ENCODE results near the gene NDUFAF3.

NDUFAF3 gene

DNA sequence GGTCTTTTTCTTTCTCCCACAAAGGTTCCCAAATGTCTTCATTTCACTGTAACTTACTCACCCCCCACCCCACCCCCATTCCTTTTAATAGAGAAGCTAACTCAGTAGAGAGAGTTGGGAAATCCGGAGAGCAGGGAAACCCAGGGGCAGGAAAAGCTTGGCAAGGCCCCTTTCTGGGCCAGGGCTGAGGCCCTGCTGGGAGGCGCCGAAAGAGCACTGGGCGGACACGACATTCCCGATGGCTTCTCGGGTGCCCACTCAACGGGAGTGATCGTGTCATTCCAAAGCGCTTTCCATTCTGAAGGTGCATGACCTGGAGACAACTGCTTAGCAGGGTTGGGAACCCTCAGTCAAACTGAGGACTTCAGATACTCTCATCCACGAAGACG lies 2.0 kb upstream of the NDUFAF3 start:
- DNase-seq, result peak; percentile 86 to 92

DNA sequence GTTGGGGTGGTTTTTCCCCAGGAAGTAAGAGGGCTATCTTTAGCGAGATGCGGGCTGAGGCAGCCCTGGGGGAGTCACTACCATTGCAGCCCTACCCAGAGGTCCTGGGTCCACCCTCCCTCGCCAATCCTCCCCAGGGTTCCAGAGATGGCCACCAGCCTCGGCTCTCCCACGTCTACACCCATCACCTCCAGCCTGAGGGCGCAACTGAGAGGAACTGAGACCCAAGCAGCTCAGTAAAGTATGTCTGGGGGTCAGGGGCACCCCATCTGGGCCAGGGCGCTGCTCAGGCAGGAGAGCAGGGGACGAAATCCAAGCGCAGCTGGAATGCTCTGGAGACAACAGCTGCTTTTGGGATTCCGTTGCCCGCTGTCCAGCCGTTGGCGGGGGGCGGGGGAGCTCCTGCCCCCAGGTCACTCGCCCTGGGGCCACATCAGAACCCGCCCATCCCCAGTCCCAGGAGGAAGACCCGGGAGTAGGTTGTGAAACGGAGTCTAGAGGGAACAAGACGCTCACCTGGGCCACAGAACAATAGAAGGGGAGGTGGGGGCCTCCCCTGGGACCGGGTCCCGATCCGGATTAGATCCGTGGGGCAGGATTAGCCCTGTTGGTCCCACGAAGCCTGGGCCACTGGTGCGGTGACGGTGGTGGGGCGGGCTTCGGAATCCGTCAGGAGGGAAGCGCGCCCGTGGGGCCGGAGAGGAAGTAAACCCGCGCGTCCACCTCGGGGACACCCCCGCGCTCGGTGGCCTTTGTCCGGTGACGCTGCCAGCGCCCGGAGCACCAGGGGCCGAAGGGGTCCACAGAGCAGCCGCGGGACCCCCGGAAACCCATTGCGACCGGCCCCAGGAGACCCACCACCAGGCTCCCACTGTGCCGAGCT lies 1.4 kb upstream of the NDUFAF3 start:
- DNase-seq, result peak; percentile 72 to 74

DNA sequence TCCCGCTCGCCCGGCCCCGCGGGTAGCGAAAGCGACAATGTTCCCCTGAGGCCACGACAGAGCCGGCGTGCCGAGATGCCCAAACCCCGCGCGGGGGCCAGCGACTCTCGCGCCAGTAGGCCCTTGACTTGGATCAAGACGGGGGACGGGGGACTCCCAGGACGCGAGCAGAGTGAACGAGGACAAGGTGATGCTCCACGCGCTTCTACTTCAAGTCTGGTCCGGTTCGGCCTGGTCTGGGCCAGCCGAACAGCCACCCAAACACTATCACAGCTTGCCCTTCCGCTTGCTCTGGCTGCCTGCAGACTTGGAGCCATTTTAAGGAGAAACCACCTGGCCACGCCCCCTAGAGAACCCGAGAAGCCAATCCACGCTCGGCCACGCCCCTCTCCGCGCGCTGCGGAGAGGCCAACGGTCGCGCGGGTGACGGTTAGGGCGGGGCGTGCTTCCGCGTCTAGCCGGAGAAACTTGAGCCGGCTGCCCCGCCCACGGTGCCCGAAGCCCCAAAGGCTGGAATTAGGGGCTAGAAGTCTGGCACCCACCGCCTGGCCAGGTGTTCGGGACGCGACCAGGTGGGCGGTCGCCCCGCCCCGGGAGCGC lies 608 bp upstream of the NDUFAF3 start:
- DNase-seq, result peak; percentile 96 to 100

DNA sequence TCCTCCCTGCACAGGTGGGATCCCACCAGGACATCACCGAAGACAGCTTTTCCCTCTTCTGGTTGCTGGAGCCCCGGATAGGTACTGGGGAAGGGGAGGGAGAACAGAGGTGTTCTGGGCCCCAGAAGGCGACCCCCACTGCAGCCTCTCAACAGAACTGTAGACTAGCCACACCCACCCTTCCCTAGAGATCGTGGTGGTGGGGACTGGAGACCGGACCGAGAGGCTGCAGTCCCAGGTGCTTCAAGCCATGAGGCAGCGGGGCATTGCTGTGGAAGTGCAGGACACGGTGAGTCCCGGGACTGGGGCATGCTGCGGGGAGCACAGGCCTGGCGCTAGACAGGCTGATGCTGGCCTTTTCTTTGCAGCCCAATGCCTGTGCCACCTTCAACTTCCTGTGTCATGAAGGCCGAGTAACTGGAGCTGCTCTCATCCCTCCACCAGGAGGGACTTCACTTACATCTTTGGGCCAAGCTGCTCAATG lies 809 bp downstream of the NDUFAF3 start:
- no peak for DNase-seq

DNA sequence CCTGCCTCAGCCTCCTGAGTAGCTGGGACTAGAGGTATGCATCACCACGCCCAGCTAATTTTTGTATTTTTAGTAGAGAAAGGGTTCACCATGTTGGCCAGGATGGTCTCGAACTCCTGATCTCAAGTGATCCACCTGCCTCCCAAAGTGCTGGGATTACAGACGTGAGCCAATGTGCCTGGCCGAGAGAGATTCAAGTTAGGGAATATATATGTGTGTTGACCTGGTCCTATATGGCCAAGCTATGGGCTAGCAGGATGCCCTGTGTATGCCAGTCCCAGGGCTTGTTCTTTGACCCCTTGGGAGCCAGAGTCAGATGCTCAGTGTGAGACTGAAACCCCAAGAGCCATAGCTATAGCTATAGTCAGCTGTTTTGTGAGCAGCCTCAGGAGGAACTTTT lies 1.9 kb downstream of the NDUFAF3 start:
- no peak for DNase-seq

DNA sequence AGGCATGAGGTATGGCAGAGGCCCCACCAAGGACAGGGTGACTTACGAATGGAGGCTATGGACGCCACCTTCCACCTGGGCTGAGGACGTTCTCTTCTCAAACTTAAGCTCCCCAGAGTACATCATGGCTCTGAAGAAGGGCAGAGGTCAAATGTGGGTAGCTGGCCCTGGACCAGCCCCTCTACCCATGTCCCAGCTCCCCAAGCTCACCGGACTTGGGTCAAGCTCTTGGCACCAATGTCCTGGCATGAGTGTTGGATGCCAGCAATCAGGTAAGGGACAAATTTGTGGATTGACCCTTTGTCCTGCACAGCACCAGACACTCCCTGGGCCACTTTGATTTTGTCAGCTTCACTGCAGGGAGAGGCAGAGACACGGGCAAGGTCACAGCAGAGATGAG lies 2.5 kb downstream of the NDUFAF3 start:
- no peak for DNase-seq

DNA sequence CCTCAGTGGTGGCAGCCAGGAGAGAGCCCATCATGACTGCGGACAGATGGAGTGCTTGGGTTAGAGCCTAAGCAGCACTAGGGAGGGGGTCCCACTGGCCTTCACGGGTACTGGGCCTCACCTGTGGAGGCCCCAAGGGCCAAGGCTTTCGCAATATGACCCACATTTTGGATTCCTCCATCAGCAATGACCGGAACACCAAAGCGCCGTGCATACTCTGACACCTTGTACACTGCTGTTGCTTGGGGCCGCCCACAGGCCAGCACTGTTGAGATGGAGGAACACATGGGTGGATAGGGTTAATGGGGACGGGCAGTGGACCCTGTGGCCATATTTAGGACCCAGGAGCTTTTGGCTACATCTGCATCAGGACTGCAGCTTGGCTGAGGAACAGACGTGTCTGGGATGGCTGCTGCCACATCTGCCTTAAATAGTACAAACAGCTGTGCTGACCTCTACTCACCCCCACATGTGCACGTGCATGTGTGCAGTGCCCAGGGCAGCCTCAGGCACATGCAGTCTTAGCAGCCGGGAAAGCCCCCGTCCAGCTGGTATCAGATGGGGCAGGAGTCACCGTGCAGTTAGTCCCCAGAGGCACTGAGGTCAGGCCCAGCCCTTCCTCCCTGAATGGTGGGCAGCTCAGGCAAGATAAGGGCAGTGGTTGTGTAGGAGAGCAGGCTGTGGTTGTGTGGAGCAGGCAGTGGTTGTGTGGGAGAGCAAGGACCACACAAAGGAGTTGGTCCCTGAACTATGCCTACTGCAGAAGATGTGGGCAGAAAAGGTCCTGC lies 3.3 kb downstream of the NDUFAF3 start:
- no peak for DNase-seq

DNA sequence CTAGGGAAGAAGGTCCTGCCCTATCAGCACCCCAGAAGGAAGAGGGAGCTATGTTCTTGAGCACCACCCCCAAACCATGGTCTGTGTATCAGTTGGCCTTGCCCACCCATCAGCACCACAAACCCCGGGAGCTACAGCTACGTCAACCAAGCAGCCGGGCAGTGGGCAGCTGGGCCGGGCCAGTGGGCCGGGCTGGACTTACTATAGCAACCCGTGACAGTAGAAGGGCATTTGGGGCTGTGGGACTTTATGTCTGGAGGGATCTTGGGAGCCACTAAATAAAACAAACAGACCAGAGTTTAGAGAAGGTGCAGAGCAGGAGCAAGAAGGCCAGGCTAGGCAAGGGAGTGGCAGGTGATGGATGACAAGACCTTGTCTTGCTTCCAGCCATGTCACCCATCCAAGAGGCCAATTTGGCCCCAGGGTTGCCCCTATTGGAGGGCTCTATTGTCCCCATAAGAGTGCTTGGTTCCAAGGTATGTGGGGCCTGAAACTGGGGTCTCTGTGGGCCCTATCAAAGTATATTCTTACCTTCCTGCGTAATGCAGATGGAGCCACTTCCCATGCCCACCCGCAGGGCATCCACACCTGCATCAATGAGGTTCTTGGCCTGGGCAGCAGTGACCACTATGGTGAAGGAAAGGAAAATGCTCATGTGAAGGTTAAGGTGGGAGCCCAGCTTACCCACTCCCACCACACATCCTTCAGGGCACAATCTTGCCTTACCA lies 4.0 kb downstream of the NDUFAF3 start:
- no peak for DNase-seq

DNA sequence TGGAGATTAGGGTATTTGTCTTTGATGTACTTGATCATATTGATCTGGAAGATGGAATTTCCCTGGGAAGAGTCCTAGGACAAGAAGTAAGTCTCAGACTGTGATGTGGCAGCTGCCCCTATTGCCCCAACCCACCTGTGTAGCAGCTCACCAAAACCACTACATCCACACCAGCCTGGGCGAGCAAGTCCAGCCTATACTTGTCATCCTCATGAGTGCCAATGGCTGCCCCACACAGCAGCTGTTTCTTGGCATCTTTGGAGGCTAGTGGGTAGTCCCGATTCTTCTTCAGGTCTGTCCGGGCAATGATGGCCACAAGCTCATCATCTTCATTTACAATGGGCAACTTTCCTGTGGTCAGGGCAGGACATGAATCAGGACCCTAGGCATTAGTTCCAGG lies 4.6 kb downstream of the NDUFAF3 start:
- no peak for DNase-seq

DNA sequence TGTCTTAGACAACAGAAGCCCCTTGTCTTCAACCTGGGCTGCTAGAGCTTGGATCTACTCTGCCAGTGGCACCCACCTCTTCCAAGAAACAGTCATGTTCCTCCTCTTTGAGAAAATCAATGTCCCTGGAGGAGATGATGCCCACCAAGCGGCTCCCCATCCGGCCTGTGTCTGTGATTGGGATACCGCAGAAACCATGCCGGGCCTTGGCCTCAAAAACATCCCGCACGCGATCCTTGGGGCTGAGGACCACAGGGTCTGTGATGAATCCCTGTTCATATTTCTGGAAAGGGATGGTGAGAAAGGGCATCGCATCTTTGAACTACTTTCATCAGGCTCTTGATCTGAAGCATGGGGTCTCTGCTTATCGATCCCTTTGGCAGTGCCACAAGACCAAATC lies 5.7 kb downstream of the NDUFAF3 start:
- DNase-seq, result no peak

DNA sequence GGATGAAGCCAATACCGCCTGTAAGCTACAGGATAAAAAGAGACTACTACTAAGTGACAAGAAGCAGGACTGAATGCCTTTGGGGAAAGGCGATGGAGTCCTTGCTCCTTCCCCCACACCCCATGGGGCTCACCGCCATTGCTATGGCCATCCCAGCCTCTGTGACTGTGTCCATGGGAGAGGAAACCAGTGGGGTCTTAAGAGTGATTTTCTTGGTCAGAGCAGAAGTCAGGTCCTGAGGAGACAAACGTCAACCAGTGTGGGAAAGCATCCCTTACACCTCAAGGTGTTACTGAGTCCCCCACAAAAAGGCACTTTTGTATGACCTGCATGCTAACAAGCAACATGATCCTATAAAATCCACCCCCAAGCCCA lies 6.4 kb downstream of the NDUFAF3 start:
- DNase-seq, result no peak

DNA sequence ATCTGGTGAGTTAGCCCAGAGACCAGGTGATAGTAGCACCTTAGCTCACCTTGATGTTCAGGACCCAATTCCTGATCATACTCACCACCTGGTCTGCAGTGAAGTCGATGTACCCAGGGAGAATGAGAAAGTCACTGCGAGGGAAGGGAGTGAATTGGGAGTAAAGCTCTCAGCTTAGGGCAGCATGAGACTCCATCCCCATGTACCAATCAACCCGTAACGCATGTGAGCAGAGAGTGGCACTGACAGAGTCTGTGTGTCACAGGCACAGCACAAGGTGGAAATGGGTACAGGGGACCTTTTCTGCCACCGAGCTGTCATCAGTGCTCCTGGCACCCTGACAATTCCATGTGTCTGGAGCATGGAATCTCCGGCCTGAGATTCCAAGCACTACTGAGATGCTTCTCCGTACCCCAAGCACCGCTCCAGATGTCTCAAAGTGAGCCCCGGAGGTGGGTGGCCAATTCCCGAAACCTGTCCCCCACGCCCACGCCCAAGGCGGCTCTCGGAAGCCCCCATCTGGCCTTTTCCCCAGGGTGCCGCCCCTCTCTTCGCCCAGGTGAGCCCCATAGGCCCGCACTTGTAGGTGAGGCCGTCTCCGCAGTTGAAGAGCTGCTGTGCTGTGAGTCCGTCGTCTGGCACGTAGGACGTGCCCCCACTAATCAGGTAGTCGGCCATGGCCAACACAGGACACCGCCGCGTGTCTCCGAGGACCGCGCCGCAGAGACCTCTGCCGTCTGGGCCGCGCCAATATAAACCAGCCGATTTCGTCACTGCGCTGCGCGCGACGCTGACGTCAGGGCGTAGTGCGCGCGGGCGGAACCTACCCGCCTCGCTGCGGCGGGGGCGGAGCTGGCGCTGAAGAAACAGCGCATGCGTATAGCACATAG lies 7.0 kb downstream of the NDUFAF3 start, which contains the start of gene IMPDH2:
Gene IMPDH2 (minus strand): TSS at position 726 of the 890 bp plus-strand sequence. CDS start 48 bp downstream, at position 678.
- DNase-seq, result peak; percentile 91 to 99

DNA sequence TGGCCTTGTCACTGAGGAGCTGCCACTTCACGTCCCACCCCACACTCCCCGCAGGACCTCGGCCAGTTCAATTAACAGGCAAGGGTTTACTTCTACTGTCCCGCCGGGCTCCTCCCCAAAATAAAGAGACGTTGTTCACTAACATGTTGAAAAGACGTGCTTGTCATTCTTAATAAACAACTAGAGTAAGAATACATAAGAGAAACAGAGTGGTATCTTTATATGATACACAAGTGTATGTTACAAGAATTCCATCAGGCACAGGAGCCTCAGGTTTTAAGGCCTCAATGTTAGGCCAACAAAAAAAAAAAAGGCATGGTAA lies 7.6 kb downstream of the NDUFAF3 start:
- no peak for DNase-seq

DNA sequence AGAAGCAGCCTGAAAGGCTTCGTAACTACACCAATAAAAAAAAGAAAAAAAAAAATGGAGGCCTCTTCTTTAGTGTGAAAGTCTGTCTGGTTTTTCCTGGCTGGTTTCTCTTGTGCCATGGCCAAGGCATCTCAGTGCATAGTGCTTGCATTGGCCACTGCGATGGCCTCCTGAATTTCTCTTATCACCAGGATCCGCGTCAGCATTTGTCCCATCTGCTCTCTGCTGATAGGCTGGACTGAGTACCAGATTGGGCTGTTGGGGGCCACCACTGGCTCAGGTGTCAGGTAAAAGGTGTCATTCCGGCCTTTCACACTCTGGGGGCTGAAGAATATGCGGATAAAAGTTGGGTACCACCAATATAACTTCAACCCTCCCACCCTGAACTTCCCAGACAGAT lies 8.4 kb downstream of the NDUFAF3 start:
- no peak for DNase-seq

DNA sequence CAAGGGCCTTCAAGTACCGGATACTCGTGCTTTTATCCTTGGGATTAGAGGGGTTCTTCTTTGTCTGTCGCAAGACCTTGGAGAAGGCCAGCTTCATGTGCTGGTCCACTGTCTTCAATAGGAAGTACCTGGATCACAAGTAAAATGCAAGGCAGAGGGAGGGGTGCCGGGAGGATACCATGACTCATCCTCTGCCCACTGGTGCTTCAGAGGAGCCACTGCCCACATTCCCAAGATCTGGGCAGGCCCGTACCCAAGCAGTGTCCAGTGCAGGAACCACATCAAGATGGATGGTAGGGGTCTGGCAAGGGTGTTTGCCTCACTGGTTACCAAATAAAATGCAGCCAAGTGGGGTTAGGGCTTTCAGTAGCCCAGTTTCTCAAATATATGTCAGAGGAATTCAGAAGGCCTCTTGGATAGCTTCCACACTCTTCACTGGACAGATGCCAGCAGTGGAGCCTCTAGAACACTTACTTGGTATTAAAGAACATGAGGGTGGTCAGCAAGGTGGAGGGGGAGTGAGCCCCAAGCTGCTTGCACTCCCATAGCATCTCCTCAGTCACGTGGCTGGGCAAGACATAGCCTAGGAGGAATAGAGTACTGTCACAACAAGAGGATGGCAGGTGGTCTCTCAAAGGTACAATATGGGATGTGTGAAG lies 10.9 kb downstream of the NDUFAF3 start:
- DNase-seq, result no peak

DNA sequence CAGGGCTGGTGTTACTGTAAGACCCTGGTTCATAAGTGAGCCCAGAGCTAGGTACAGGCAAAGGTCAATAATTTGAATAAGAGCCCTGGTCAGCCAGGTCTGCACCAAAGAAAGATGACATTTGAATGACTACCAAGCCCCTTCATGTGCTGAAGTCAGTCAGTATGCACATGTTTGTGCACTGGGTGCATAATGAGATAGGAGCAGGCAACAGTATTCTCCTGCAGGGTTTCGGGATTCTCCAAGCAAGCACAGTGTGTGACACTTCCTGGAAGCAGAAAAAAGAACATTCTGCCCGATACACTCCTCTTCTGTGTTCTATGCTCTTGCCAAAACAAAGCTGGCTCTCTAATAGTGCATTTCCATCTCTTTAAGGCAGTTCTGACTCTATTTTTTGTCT lies 12.7 kb downstream of the NDUFAF3 start:
- DNase-seq, result no peak

DNA sequence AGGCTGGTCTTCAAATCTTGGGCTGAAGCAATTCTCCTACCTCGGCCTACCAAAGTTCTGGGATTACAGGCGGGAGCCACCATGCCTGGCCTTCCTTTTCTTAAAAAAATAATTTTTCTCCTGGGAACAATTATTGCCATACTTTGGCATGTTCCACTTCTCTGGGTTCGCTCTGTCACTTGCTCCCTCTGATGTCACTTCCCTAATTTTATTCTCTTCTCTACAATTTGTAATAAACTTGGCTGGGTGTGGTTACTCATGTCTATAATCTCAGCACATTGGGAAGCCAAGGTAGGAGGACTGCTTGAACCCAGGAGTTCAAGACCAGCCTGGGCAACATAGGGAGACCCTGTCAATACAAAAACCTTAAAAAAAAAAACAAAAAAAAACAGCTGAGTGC lies 13.4 kb downstream of the NDUFAF3 start:
- peak; percentile 74 to 75 for DNase-seq

DNA sequence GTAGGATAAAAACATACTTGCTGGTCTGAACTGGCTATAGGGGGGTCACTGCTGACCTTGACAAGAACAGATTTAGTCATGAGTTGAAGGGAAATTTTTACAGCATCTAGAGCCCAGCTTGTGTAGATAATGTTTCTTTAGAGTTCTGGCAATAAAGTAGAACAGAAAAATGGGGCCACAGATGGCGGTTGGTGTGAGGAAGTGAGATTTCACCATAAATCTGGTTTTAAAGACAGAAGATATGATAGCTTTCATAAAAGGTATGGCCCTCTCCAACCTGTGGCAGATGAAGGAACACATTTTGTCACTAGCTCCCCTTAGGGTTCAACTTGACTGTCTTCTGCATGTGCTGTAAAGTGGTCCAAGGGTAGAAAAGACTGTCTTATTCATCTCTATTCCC lies 31.6 kb downstream of the NDUFAF3 start:
- no peak for DNase-seq

DNA sequence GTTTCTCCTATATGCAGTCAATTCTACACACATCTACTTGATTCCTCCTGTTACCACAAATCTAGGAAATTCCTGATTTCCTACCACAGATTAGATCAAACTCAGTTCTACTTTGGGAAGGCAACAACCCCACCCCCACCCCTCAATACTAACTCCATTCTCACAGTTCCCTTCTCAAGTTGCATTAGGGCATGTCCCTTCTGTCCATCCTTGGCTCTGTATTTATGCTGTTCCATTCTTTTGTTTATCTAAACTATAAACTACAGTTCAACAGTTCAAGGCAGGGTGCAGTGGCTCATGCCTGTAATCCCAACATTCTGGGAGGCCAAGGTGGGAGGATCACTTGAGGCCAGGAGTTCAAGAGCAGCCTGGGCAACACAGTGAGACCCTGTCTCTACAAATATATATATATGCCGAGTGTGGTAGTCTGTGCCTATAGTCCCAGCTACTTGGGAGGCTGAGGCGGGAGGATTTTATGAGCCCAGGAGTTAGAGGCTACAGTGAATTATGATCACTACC lies 32.5 kb downstream of the NDUFAF3 start:
- DNase-seq, result no peak

DNA sequence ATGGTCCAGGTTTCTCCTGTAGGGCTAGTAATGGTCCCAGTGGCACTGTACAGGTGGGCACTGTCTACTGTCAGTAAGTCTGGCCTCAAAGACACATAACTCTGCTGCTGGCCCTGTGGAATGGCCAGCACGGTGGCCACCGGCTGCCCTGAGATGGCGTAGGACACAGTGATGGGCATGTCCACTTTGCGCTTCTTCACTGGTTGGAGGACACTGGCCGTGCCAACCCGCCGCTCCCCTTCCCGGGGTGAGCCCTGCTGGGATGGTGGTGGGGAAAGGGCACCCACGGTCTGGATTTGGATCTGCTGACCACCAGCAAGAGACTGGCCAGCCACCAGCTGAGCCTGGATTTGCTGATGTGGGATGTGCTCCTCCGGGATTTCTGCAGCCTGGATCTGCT lies 35.3 kb downstream of the NDUFAF3 start:
- no peak for DNase-seq

DNA sequence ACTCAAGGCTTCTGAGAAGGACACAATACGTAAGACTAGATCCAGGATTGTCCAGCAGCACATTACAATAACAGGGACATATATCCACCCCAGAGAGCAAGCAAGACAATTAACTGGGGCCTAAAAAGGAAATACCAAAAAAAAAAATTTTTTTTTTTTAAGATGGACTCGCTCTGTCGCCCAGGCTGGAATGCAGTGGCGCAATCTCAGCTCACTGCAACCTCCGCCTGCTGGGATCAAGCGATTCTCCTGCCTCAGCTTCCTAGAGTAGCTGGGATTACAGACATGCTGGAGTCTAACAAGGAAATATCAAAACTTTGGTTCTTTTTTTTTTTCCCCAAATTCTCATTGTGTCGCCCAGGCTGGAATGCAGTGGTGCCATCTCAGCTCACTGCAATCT lies 36.1 kb downstream of the NDUFAF3 start:
- no peak for DNase-seq
